Uterus (tissue), 2 donors: Measurements from ENCODE around the gene SLC39A11.

ENCODE experiments used
- CTCF ChIP-seq, 4 experiments: fragments of 200-600 bp in 2 of 4; fragments of 450-650 bp in 2 of 4; sonication (generic) in 2 of 4; IDR thresholded peaks; one replicate each; pipeline ENCODE4 v1.5.1; 2016 to 2019; ENCODE audit warnings: antibody characterized with exemption in 4 of 4, mild to moderate bottlenecking in 2 of 4, moderate library complexity in 1 of 4
- POLR2A ChIP-seq, 2 donors: fragments of 450-650 bp; IDR thresholded peaks; one replicate each; pipeline ENCODE4 v1.6.1; 2016; ENCODE audit warnings: antibody characterized with exemption in 2 of 2, mild to moderate bottlenecking in 1 of 2, moderate library complexity in 1 of 2

- TF ChIP-seq CTCF (IDR thresholded peaks at IDR 0.05) (no peak), POLR2A (IDR thresholded peaks at IDR 0.05) (no peak)
Observed at GRCh38 chr17:72794152-72794551, 298.3 kb downstream of the SLC39A11 start.
